CD4-positive, CD25-positive, alpha-beta regulatory T cell (primary cell): ENCODE results near the gene JPH3. TPM values are rescaled to one million over a fixed set of nuclear protein-coding genes. Genes with fewer than 3 reads are reported as not detected.
A peak's percentile ranks its signal among the peaks of the same experiment; 100 is the strongest.

ENCODE experiments used
- ATAC-seq, 2 donors: fragments of 150-1000 bp; cut with Tn5 transposase; one replicate each; pipeline ENCODE4 v1.10.0; 2021; ENCODE audit warnings: low read depth in 2 of 2, moderate number of reproducible peaks in 2 of 2, moderate library complexity in 1 of 2
- DNase-seq, 3 donors: peaks; one replicate each; pipeline versions ENCODE4 v3.0.0 to v3.0.0-alpha.2; 2012 to 2022; ENCODE audit warnings: mixed read lengths in 1 of 3
- H3K27ac ChIP-seq: one replicate; pipeline ENCODE4 v1.7.0; 2013; ENCODE audit warnings: mild to moderate bottlenecking, low read length; ENCODE audit not compliant: insufficient read depth, poor library complexity, severe bottlenecking
- H3K27me3 ChIP-seq: one replicate; pipeline ENCODE4 v1.7.0; 2013; ENCODE audit warnings: low read length; ENCODE audit not compliant: control insufficient read depth, insufficient read depth
- H3K36me3 ChIP-seq: one replicate; pipeline ENCODE4 v1.7.0; 2013; ENCODE audit warnings: mild to moderate bottlenecking, low read length, moderate library complexity; ENCODE audit not compliant: control insufficient read depth, insufficient read depth
- H3K4me1 ChIP-seq: 2 replicates; pipeline ENCODE4 v1.7.0; 2013; ENCODE audit warnings: mild to moderate bottlenecking, low read length; ENCODE audit not compliant: insufficient read depth, control insufficient read depth, poor library complexity, severe bottlenecking
- H3K4me3 ChIP-seq: one replicate; pipeline ENCODE4 v1.7.0; 2013; ENCODE audit warnings: low read depth, mild to moderate bottlenecking, low read length, moderate library complexity
- H3K9me3 ChIP-seq, 2 experiments: 1 replicate in 1 of 2; 2 replicates in 1 of 2; pipeline ENCODE4 v1.7.0; 2013; ENCODE audit warnings: low read length in 2 of 2, mild to moderate bottlenecking in 1 of 2, moderate library complexity in 1 of 2; ENCODE audit not compliant: control insufficient read depth in 2 of 2
- H3K27ac Mint-ChIP-seq, 3 donors: one replicate each; pipeline ENCODE4 v1.8.0; 2020 to 2022; ENCODE audit warnings: mild to moderate bottlenecking in 3 of 3, mixed read lengths in 3 of 3, moderate library complexity in 2 of 3
- H3K27me3 Mint-ChIP-seq: one replicate; pipeline ENCODE4 v1.8.0; 2022; ENCODE audit warnings: mild to moderate bottlenecking, mixed read lengths
- H3K36me3 Mint-ChIP-seq: one replicate; pipeline ENCODE4 v1.8.0; 2020; ENCODE audit warnings: mixed read lengths
- H3K4me1 Mint-ChIP-seq, 4 donors: one replicate each; pipeline ENCODE4 v1.8.0; 2020 to 2022; ENCODE audit warnings: mixed read lengths in 4 of 4, mild to moderate bottlenecking in 1 of 4
- H3K4me3 Mint-ChIP-seq, 4 donors: one replicate each; pipeline ENCODE4 v1.8.0; 2020 to 2022; ENCODE audit warnings: mild to moderate bottlenecking in 4 of 4, mixed read lengths in 4 of 4, moderate library complexity in 3 of 4
- H3K9me3 Mint-ChIP-seq, 7 donors: one replicate each; pipeline ENCODE4 v1.8.0; 2020 to 2022; ENCODE audit warnings: mixed read lengths in 7 of 7, mild to moderate bottlenecking in 3 of 7, moderate library complexity in 2 of 7
- polyA plus RNA-seq, 4 donors: library from polyadenylated mRNA; unstranded; fragments of 300-500 nt; fragmentation: Illumina TruSeq; gene quantifications; one replicate each; pipeline ENCODE4 v1.2.3, GENCODE V29; 2021
- total RNA-seq: library from RNA; stranded (reverse); gene quantifications from one replicate; pipeline ENCODE4 v1.2.3, GENCODE V29; 2022

Gene JPH3
- total and polyA plus RNA-seq, 5 donors from 2014 or later, result not detected

GRCh38 chr16:87729266-87729954 is 127.1 kb downstream of the JPH3 start:
- Mint-ChIP-seq H3K4me1 (peaks cover 0 to 12% (median 5%) of the 10 kb centered on the region in 4 donors), H3K36me3 (peaks cover 47% of the 10 kb centered on the region), H3K4me3 (no peak overlapping the region), H3K9me3 (no peaks in the 10 kb centered on the region), H3K27me3 (no peaks in the 10 kb centered on the region), H3K27ac (no peak overlapping the region)
- Histone ChIP-seq H3K4me1 (peaks cover 4% of the 10 kb centered on the region), H3K27ac (no peak overlapping the region), H3K36me3 (peaks cover 38% of the 10 kb centered on the region), H3K4me3 (no peak overlapping the region), H3K27me3 (no peaks in the 10 kb centered on the region), H3K9me3 (no peaks in the 10 kb centered on the region)
- ATAC-seq, result no peak
- DNase-seq, result no peak

- Mint-ChIP-seq H3K4me3 (no peak overlapping the region), H3K4me1 (peaks cover 0 to 15% (median 9%) of the 10 kb centered on the region in 4 donors), H3K9me3 (no peaks in the 10 kb centered on the region), H3K36me3 (peaks cover 38% of the 10 kb centered on the region), H3K27me3 (no peaks in the 10 kb centered on the region), H3K27ac (no peak overlapping the region)
- ATAC-seq (no peak), DNase-seq (no peak)
- H3K36me3 ChIP-seq, result peaks cover 37% of the 10 kb centered on the region
- no peak overlapping the region for H3K4me3 ChIP-seq
- H3K4me1 ChIP-seq, result peaks cover 4% of the 10 kb centered on the region
- H3K9me3 ChIP-seq, result no peaks in the 10 kb centered on the region
- H3K27ac ChIP-seq, result no peak overlapping the region
- no peaks in the 10 kb centered on the region for H3K27me3 ChIP-seq
Measured at GRCh38 chr16:87731607-87732006, 129.3 kb downstream of the JPH3 start.

- Mint-ChIP-seq H3K27ac (peak overlapping the region in 2 of 3 donors; percentile 32 to 72), H3K4me1 (peaks cover 0 to 15% (median 8%) of the 10 kb centered on the region in 4 donors)
Measured at GRCh38 chr16:87733190-87733589, 130.9 kb downstream of the JPH3 start.

GRCh38 chr16:87734644-87735043 is 132.3 kb downstream of the JPH3 start:
- no peak overlapping the region for H3K27ac ChIP-seq
- Mint-ChIP-seq H3K36me3 (peaks cover 18% of the 10 kb centered on the region), H3K27ac (peak overlapping the region in 1 of 3 donors; percentile 58), H3K4me3 (no peak overlapping the region), H3K9me3 (no peaks in the 10 kb centered on the region), H3K4me1 (peaks cover 0 to 15% (median 8%) of the 10 kb centered on the region in 4 donors), H3K27me3 (no peaks in the 10 kb centered on the region)
- H3K36me3 ChIP-seq, result peaks cover 29% of the 10 kb centered on the region
- H3K4me1 ChIP-seq, result peaks cover 4% of the 10 kb centered on the region
- ATAC-seq (no peak), DNase-seq (no peak)
- no peaks in the 10 kb centered on the region for H3K9me3 ChIP-seq
- H3K4me3 ChIP-seq, result no peak overlapping the region
- H3K27me3 ChIP-seq, result no peaks in the 10 kb centered on the region

More at GRCh38 chr16:87733190-87733589, 130.9 kb downstream of the JPH3 start:
- H3K27me3 ChIP-seq, result no peaks in the 10 kb centered on the region
- peaks cover 37% of the 10 kb centered on the region for H3K36me3 ChIP-seq
- H3K4me3 Mint-ChIP-seq, result no peak overlapping the region
- no peaks in the 10 kb centered on the region for H3K27me3 Mint-ChIP-seq
- H3K4me3 ChIP-seq, result no peak overlapping the region
- H3K27ac ChIP-seq, result no peak overlapping the region
- peak in 1 of 3 donors; percentile 46 for DNase-seq
- no peaks in the 10 kb centered on the region for H3K9me3 ChIP-seq
- peaks cover 25% of the 10 kb centered on the region for H3K36me3 Mint-ChIP-seq
- ATAC-seq, result peak in 1 of 2 donors; percentile 52
- H3K9me3 Mint-ChIP-seq, result no peaks in the 10 kb centered on the region
- H3K4me1 ChIP-seq, result peaks cover 4% of the 10 kb centered on the region

- Histone ChIP-seq H3K4me3 (no peak overlapping the region), H3K27me3 (no peaks in the 10 kb centered on the region), H3K4me1 (peaks cover 4% of the 10 kb centered on the region), H3K36me3 (peaks cover 30% of the 10 kb centered on the region), H3K27ac (no peak overlapping the region), H3K9me3 (no peaks in the 10 kb centered on the region)
- Mint-ChIP-seq H3K4me1 (peaks cover under 1 to 15% (median 8%) of the 10 kb centered on the region in 4 donors), H3K27ac (peak overlapping the region in 1 of 3 donors; percentile 55), H3K4me3 (no peak overlapping the region), H3K36me3 (peaks cover 14% of the 10 kb centered on the region), H3K27me3 (no peaks in the 10 kb centered on the region), H3K9me3 (no peaks in the 10 kb centered on the region)
- DNase-seq (no peak), ATAC-seq (no peak)
Measured at GRCh38 chr16:87735270-87736007, 133.1 kb downstream of the JPH3 start.

GRCh38 chr16:87736008-87736382 is 133.7 kb downstream of the JPH3 start:
- H3K27me3 Mint-ChIP-seq, result no peaks in the 10 kb centered on the region
- H3K36me3 ChIP-seq, result peaks cover 35% of the 10 kb centered on the region

GRCh38 chr16:87739801-87740200 is 137.5 kb downstream of the JPH3 start:
- Mint-ChIP-seq H3K4me3 (no peak overlapping the region), H3K36me3 (peaks cover 21% of the 10 kb centered on the region), H3K9me3 (no peaks in the 10 kb centered on the region), H3K4me1 (peaks cover 5 to 14% (median 10%) of the 10 kb centered on the region in 4 donors), H3K27ac (peak overlapping the region in 1 of 3 donors; percentile 31), H3K27me3 (no peaks in the 10 kb centered on the region)
- peaks cover 47% of the 10 kb centered on the region for H3K36me3 ChIP-seq
- no peak overlapping the region for H3K27ac ChIP-seq
- ATAC-seq (no peak), DNase-seq (no peak)
- H3K9me3 ChIP-seq, result no peaks in the 10 kb centered on the region
- H3K27me3 ChIP-seq, result no peaks in the 10 kb centered on the region
- H3K4me3 ChIP-seq, result no peak overlapping the region
- H3K4me1 ChIP-seq, result no peaks in the 10 kb centered on the region

More at GRCh38 chr16:87736008-87736382, 133.7 kb downstream of the JPH3 start:
- Mint-ChIP-seq H3K9me3 (no peaks in the 10 kb centered on the region), H3K27ac (no peak overlapping the region), H3K4me1 (peaks cover 5 to 18% (median 8%) of the 10 kb centered on the region in 4 donors), H3K36me3 (peaks cover 14% of the 10 kb centered on the region), H3K4me3 (no peak overlapping the region)
- Histone ChIP-seq H3K27ac (no peak overlapping the region), H3K4me3 (no peak overlapping the region), H3K27me3 (no peaks in the 10 kb centered on the region), H3K9me3 (no peaks in the 10 kb centered on the region), H3K4me1 (peaks cover 4% of the 10 kb centered on the region)
- DNase-seq (no peak), ATAC-seq (no peak)
